WTC11 (cell line): ENCODE results near the gene TMEM17. TPM values are rescaled to one million over a fixed set of nuclear protein-coding genes. Genes with fewer than 3 reads are reported as not detected.

Source experiments
- ATAC-seq: fragments of 200-7000 bp; cut with Tn5 transposase; 2 replicates; pipeline ENCODE4 v1.10.0; 2021; ENCODE audit warnings: mild to moderate bottlenecking, moderate library complexity
- CTCF ChIA-PET: fragments of 300-600 bp; sonication (Branson Sonifier 250); formaldehyde crosslinking; loops from one replicate; lab custom pipeline; 2021; ENCODE audit warnings: antibody characterized with exemption; lab: Charles Lee
- POLR2A ChIA-PET: fragments of 350-600 bp; sonication (Branson Sonifier 250); formaldehyde crosslinking; loops from one replicate; lab custom pipeline; 2021; ENCODE audit warnings: antibody characterized with exemption; lab: Charles Lee
- DNase-seq: peaks from one replicate; pipeline ENCODE4 v3.0.0; 2021; ENCODE audit warnings: low spot score
- H3K27ac Mint-ChIP-seq: 2 replicates; pipeline ENCODE4 v1.8.0; 2021; ENCODE audit warnings: mixed read lengths
- H3K27me3 Mint-ChIP-seq: 2 replicates; pipeline ENCODE4 v1.8.0; 2021; ENCODE audit warnings: low read depth, mild to moderate bottlenecking, moderate library complexity, mixed read lengths
- H3K36me3 Mint-ChIP-seq: 2 replicates; pipeline ENCODE4 v1.8.0; 2021; ENCODE audit warnings: mixed read lengths
- H3K4me1 Mint-ChIP-seq: 2 replicates; pipeline ENCODE4 v1.8.0; 2022; ENCODE audit warnings: mixed read lengths
- H3K4me3 Mint-ChIP-seq: 2 replicates; pipeline ENCODE4 v1.8.0; 2021; ENCODE audit warnings: mild to moderate bottlenecking, moderate library complexity, mixed read lengths
- H3K9me3 Mint-ChIP-seq: 2 replicates; pipeline ENCODE4 v1.8.0; 2021; ENCODE audit warnings: mixed read lengths
- ARID4B ChIP-seq: sonication (generic); formaldehyde crosslinking; IDR thresholded peaks from 2 replicates; pipeline ENCODE4 v1.8.0; 2023; ENCODE audit warnings: missing genetic modification reagents, mild to moderate bottlenecking, borderline replicate concordance
- ATF1 ChIP-seq: sonication (generic); formaldehyde crosslinking; IDR thresholded peaks from 2 replicates; pipeline ENCODE4 v1.8.1; 2023; ENCODE audit warnings: mild to moderate bottlenecking, moderate library complexity, missing genetic modification reagents
- CBFB ChIP-seq: sonication (generic); formaldehyde crosslinking; IDR thresholded peaks from 2 replicates; pipeline ENCODE4 v1.8.1; 2022; ENCODE audit warnings: mild to moderate bottlenecking, low read depth, missing genetic modification reagents
- ERG ChIP-seq: fragments of 250-450 bp; sonication (Bioruptor Pico); IDR thresholded peaks from 2 replicates; pipeline ENCODE4 v1.8.0; 2021; ENCODE audit warnings: mild to moderate bottlenecking
- ESRRA ChIP-seq: sonication (generic); formaldehyde crosslinking; IDR thresholded peaks from 2 replicates; pipeline ENCODE4 v1.8.1; 2022; ENCODE audit warnings: mild to moderate bottlenecking, missing genetic modification reagents, borderline replicate concordance
- FOXP1 ChIP-seq: sonication (generic); formaldehyde crosslinking; IDR thresholded peaks from 2 replicates; pipeline ENCODE4 v1.8.0; 2022; ENCODE audit warnings: missing genetic modification reagents, mild to moderate bottlenecking, moderate library complexity, borderline replicate concordance
- GTF2I ChIP-seq: fragments of 250-450 bp; sonication (Bioruptor Pico); conservative IDR thresholded peaks from 2 replicates; pipeline ENCODE4 v1.4.0; 2021; ENCODE audit warnings: mild to moderate bottlenecking
- MAX ChIP-seq: sonication (generic); formaldehyde crosslinking; IDR thresholded peaks from 2 replicates; pipeline ENCODE4 v1.8.0; 2022; ENCODE audit warnings: mild to moderate bottlenecking, missing genetic modification reagents
- NFATC4 ChIP-seq: fragments of 250-450 bp; sonication (Bioruptor Pico); IDR thresholded peaks from 2 replicates; pipeline ENCODE4 v1.9.0; 2021; ENCODE audit warnings: mild to moderate bottlenecking
- NFE2L1 ChIP-seq: sonication (generic); formaldehyde crosslinking; IDR thresholded peaks from 2 replicates; pipeline ENCODE4 v1.8.1; 2023; ENCODE audit warnings: missing genetic modification reagents
- NR2C2 ChIP-seq: sonication (generic); formaldehyde crosslinking; IDR thresholded peaks from 2 replicates; pipeline ENCODE4 v1.8.0; 2022; ENCODE audit warnings: mild to moderate bottlenecking, missing genetic modification reagents
- RELA ChIP-seq: sonication (generic); formaldehyde crosslinking; IDR thresholded peaks from 2 replicates; pipeline ENCODE4 v1.8.1; 2022; ENCODE audit warnings: missing genetic modification reagents, mild to moderate bottlenecking, borderline replicate concordance
- TEAD4 ChIP-seq: sonication (generic); formaldehyde crosslinking; IDR thresholded peaks from 2 replicates; pipeline ENCODE4 v1.8.0; 2022; ENCODE audit warnings: mild to moderate bottlenecking, missing genetic modification reagents
- ZNF121 ChIP-seq: sonication (generic); formaldehyde crosslinking; IDR thresholded peaks from 2 replicates; pipeline ENCODE4 v1.8.0; 2023; ENCODE audit warnings: missing genetic modification reagents
- ZNF281 ChIP-seq: sonication (generic); formaldehyde crosslinking; IDR thresholded peaks from 2 replicates; pipeline ENCODE4 v1.8.0; 2023; ENCODE audit warnings: mild to moderate bottlenecking, missing genetic modification reagents
- ZNF423 ChIP-seq: fragments of 250-450 bp; sonication (Bioruptor Pico); IDR thresholded peaks from 2 replicates; pipeline ENCODE4 v2.1.2; 2022; ENCODE audit warnings: mild to moderate bottlenecking, moderate library complexity
- ZSCAN18 ChIP-seq: fragments of 250-450 bp; sonication (Bioruptor Pico); IDR thresholded peaks from 2 replicates; pipeline ENCODE4 v2.1.2; 2022; ENCODE audit warnings: mild to moderate bottlenecking, moderate library complexity
- total RNA-seq: library from RNA; stranded (reverse); gene quantifications from 3 replicates; pipeline ENCODE4 v1.2.3, GENCODE V29; 2021

Gene TMEM17
- total RNA-seq, 1 experiment from 2014 or later = 1.2 TPM

- TF ChIP-seq RELA (no peak), MAX (no peak), GTF2I (no peak), ZNF281 (CRISPR knock-in tag) (no peak), ATF1 (CRISPR knock-in tag) (no peak), NFATC4 (no peak), TEAD4 (CRISPR knock-in tag) (no peak), CBFB (CRISPR knock-in tag) (no peak), ERG (CRISPR knock-in tag) (no peak)
- CTCF ChIA-PET = no interaction called here
- Mint-ChIP-seq H3K4me1 (peaks cover 55% of the 10 kb centered on the region), H3K36me3 (no peaks in the 10 kb centered on the region), H3K4me3 (no peak overlapping the region), H3K27ac (no peak overlapping the region), H3K27me3 (peaks cover 19% of the 10 kb centered on the region), H3K9me3 (no peaks in the 10 kb centered on the region)
- POLR2A ChIA-PET = no interaction called here
- ATAC-seq = no peak
- DNase-seq = no peak
These were observed 43.8 kb downstream of the TMEM17 start for GRCh38 chr2:62462211-62462610.

GRCh38 chr2:62461707-62462106 is 44.3 kb downstream of the TMEM17 start:
- Mint-ChIP-seq H3K36me3 (no peaks in the 10 kb centered on the region), H3K27me3 (peaks cover 21% of the 10 kb centered on the region), H3K9me3 (no peaks in the 10 kb centered on the region), H3K4me1 (peaks cover 52% of the 10 kb centered on the region), H3K4me3 (no peak overlapping the region), H3K27ac (no peak overlapping the region)
- no peak for TF ChIP-seq ZNF423
- ATAC-seq = no peak
- ChIA-PET POLR2A (no interaction called here), CTCF (no interaction called here)
- no peak for DNase-seq

- Mint-ChIP-seq H3K27ac (no peak overlapping the region), H3K4me1 (peaks cover 47% of the 10 kb centered on the region), H3K4me3 (no peak overlapping the region), H3K27me3 (peaks cover 27% of the 10 kb centered on the region), H3K9me3 (no peaks in the 10 kb centered on the region), H3K36me3 (no peaks in the 10 kb centered on the region)
- ATAC-seq = no peak
- CTCF ChIA-PET = no interaction called here
- DNase-seq = no peak
- POLR2A ChIA-PET = no interaction called here
- no peak for TF ChIP-seq NR2C2 (CRISPR knock-in tag)
- no peak for TF ChIP-seq FOXP1
- no peak for TF ChIP-seq ZNF121
- no peak for TF ChIP-seq ARID4B (CRISPR knock-in tag)
- TF ChIP-seq ZSCAN18 (CRISPR knock-in tag) = no peak
- no peak for TF ChIP-seq ESRRA (CRISPR knock-in tag)
- no peak for TF ChIP-seq ERG (CRISPR knock-in tag)
- no peak for TF ChIP-seq NFE2L1
These were observed 44.9 kb downstream of the TMEM17 start for GRCh38 chr2:62461017-62461553.
